H1 (cell line): ENCODE measurements around the gene TP63.

Experiments
- BRCA1 ChIP-seq: IDR thresholded peaks from 2 replicates; pipeline ENCODE4 v1.6.1; 2012; ENCODE audit warnings: low read depth, low read length, improper control_type of control experiment
- CBX5 ChIP-seq: fragments of 300-800, 300-1000 bp; sonication (generic); IDR thresholded peaks from 2 replicates; pipeline ENCODE4 v1.7.1; 2016; ENCODE audit warnings: antibody characterized with exemption, low read length, low read depth
- CHD1 ChIP-seq: IDR thresholded peaks from 2 replicates; pipeline ENCODE4 v1.6.1; 2012; ENCODE audit warnings: low read depth, low read length, improper control_type of control experiment
- EP300 ChIP-seq, 2 experiments: IDR thresholded peaks; 1 replicate in 1 of 2; 2 replicates in 1 of 2; pipeline ENCODE4 v1.6.1; 2011 to 2012; ENCODE audit warnings: low read depth in 2 of 2, low read length in 2 of 2, mild to moderate bottlenecking in 2 of 2, borderline replicate concordance in 1 of 2, inconsistent platforms in 1 of 2, moderate library complexity in 1 of 2
- EZH2 ChIP-seq: fragments of 200-600 bp; sonication (generic); IDR thresholded peaks from 2 replicates; pipeline ENCODE4 v1.7.1; 2012; ENCODE audit warnings: low read depth, mild to moderate bottlenecking, moderate library complexity, low read length, inconsistent platforms; ENCODE audit not compliant: severe bottlenecking
- FOSL1 ChIP-seq: IDR thresholded peaks from 2 replicates; pipeline ENCODE4 v1.6.1; 2011; ENCODE audit warnings: mild to moderate bottlenecking, low read depth, low read length, moderate library complexity; ENCODE audit not compliant: insufficient read depth
- GABPA ChIP-seq: IDR thresholded peaks from 2 replicates; pipeline ENCODE4 v1.6.1; 2011; ENCODE audit warnings: mild to moderate bottlenecking, low read length, moderate library complexity, borderline replicate concordance; ENCODE audit not compliant: insufficient read depth
- JUN ChIP-seq: IDR thresholded peaks from 2 replicates; pipeline ENCODE4 v1.6.1; 2011; ENCODE audit warnings: low read depth, mild to moderate bottlenecking, improper control_type of control experiment, low read length
- MAX ChIP-seq: IDR thresholded peaks from 2 replicates; pipeline ENCODE4 v1.6.1; 2012; ENCODE audit warnings: inconsistent platforms
- POLR2AphosphoS5 ChIP-seq: IDR thresholded peaks from 2 replicates; pipeline ENCODE4 v1.6.1; 2011; ENCODE audit warnings: low read depth, low read length
- RFX5 ChIP-seq: IDR thresholded peaks from 2 replicates; pipeline ENCODE4 v1.6.1; 2011; ENCODE audit warnings: low read depth, low read length, improper control_type of control experiment, borderline replicate concordance
- TAF1 ChIP-seq: IDR thresholded peaks from 2 replicates; pipeline ENCODE4 v1.6.1; 2011; ENCODE audit warnings: mild to moderate bottlenecking, low read depth, low read length
- ZNF274 ChIP-seq: IDR thresholded peaks from 2 replicates; pipeline ENCODE4 v1.7.0; 2012; ENCODE audit warnings: low read length, borderline replicate concordance; ENCODE audit errors: extremely low read depth
- TF ChIP-seq, protein P1 (sequence below), 3 experiments: IDR thresholded peaks; 1 replicate in 2 of 3; 2 replicates in 1 of 3; pipeline versions ENCODE4 v1.5.1 to v1.6.1; 2011; ENCODE audit warnings: low read length in 3 of 3, mild to moderate bottlenecking in 3 of 3, inconsistent platforms in 2 of 3, low read depth in 1 of 3, moderate library complexity in 1 of 3; ENCODE audit not compliant: insufficient read depth in 1 of 3; ENCODE audit errors: control extremely low read depth in 1 of 3

GRCh38 chr3:189853906-189854305 lies 222.7 kb downstream of the TP63 start:
- no peak for TF ChIP-seq EZH2
- TF ChIP-seq, protein P1, sequence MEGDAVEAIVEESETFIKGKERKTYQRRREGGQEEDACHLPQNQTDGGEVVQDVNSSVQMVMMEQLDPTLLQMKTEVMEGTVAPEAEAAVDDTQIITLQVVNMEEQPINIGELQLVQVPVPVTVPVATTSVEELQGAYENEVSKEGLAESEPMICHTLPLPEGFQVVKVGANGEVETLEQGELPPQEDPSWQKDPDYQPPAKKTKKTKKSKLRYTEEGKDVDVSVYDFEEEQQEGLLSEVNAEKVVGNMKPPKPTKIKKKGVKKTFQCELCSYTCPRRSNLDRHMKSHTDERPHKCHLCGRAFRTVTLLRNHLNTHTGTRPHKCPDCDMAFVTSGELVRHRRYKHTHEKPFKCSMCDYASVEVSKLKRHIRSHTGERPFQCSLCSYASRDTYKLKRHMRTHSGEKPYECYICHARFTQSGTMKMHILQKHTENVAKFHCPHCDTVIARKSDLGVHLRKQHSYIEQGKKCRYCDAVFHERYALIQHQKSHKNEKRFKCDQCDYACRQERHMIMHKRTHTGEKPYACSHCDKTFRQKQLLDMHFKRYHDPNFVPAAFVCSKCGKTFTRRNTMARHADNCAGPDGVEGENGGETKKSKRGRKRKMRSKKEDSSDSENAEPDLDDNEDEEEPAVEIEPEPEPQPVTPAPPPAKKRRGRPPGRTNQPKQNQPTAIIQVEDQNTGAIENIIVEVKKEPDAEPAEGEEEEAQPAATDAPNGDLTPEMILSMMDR (IDR thresholded peaks at IDR 0.05; ENCODE audit: control extremely low read depth in 1 of 3, insufficient read depth in 1 of 3, low read depth in 1 of 3, low read length in 3 of 3) = no peak
- TF ChIP-seq GABPA = no peak
- no peak for TF ChIP-seq MAX
- no peak for TF ChIP-seq ZNF274
- no peak for TF ChIP-seq BRCA1
- TF ChIP-seq FOSL1 = no peak
- no peak for TF ChIP-seq CHD1
- TF ChIP-seq EP300 (IDR thresholded peaks at IDR 0.05; ENCODE audit: borderline replicate concordance in 1 of 2, low read depth in 2 of 2, low read length in 2 of 2) = no peak
- no peak for TF ChIP-seq CBX5
- TF ChIP-seq POLR2AphosphoS5 = no peak
- no peak for TF ChIP-seq RFX5
- TF ChIP-seq TAF1 = no peak
- TF ChIP-seq JUN = no peak
